Esophagus muscularis mucosa (tissue), 4 donors: ENCODE measurements around the gene PPP2R5D. TPM values are rescaled to one million over a fixed set of nuclear protein-coding genes. Genes with fewer than 3 reads are reported as not detected.

Source experiments
- DNase-seq: peaks from one replicate; pipeline ENCODE4 v3.0.0-alpha.2; 2017; ENCODE audit errors: extremely low spot score
- H3K27ac ChIP-seq, 4 donors: fragments of 200-600 bp; sonication (generic); replicated peaks in 1 of 4; 1 replicate in 3 of 4; 2 replicates in 1 of 4; pipeline ENCODE4 v1.5.1; 2016 to 2019; ENCODE audit warnings: mild to moderate bottlenecking in 1 of 4
- H3K27me3 ChIP-seq, 4 donors: fragments of 200-600 bp; sonication (generic); one replicate each; pipeline versions ENCODE4 v1.5.1 to v1.6.0; 2016 to 2019
- H3K36me3 ChIP-seq, 4 donors: fragments of 200-600 bp; sonication (generic); one replicate each; pipeline ENCODE4 v1.5.1; 2016 to 2019
- H3K4me1 ChIP-seq, 4 donors: fragments of 200-600 bp; sonication (generic); one replicate each; pipeline ENCODE4 v1.5.1; 2016 to 2019
- H3K4me3 ChIP-seq, 4 donors: fragments of 200-600 bp; sonication (generic); 1 replicate in 2 of 4; 2 replicates in 2 of 4; pipeline ENCODE4 v1.5.1; 2016 to 2019; ENCODE audit warnings: mild to moderate bottlenecking in 4 of 4, moderate library complexity in 1 of 4
- H3K9me3 ChIP-seq, 4 donors: fragments of 200-600 bp; sonication (generic); 1 replicate in 3 of 4; 2 replicates in 1 of 4; pipeline ENCODE4 v1.5.1; 2016 to 2019
- CTCF ChIP-seq, 3 experiments: fragments of 200-600 bp in 2 of 3; fragments of 450-650 bp in 1 of 3; sonication (generic) in 2 of 3; IDR thresholded peaks; one replicate each; pipeline ENCODE4 v1.5.1; 2017 to 2019; ENCODE audit warnings: antibody characterized with exemption in 3 of 3, mild to moderate bottlenecking in 2 of 3, moderate library complexity in 1 of 3
- EP300 ChIP-seq: sonication (generic); formaldehyde crosslinking; IDR thresholded peaks from one replicate; pipeline ENCODE4 v1.6.1; 2017; ENCODE audit warnings: antibody characterized with exemption
- POLR2A ChIP-seq: fragments of 450-650 bp; IDR thresholded peaks from one replicate; pipeline ENCODE4 v1.6.1; 2017; ENCODE audit warnings: antibody characterized with exemption, moderate library complexity, mild to moderate bottlenecking, low read depth
- POLR2AphosphoS5 ChIP-seq, 2 donors: sonication (generic); formaldehyde crosslinking; IDR thresholded peaks; one replicate each; pipeline ENCODE4 v1.6.1; 2017; ENCODE audit warnings: antibody characterized with exemption in 2 of 2
- WGBS: methylation state at CpG from one replicate; pipeline ENCODE4 v1.1.5; 2018; 5-methylcytosine and 5-hydroxymethylcytosine counted together
- intact Hi-C: fragments of 100-400 bp; cut with DNase I; formaldehyde crosslinking; loops from one replicate; pipeline ENCODE4 v1.15.1; 2023
- total RNA-seq, 4 donors: library from RNA; depleted of rRNA; stranded (reverse); fragments of >200 nt; gene quantifications; one replicate each; pipeline versions ENCODE4 v1.1.0 to v1.2.1, GENCODE V29; 2016

The PPP2R5D gene
- total RNA-seq, 4 donors from 2014 or later, result 35.3 to 48.2 (median 42.4) TPM

DNA sequence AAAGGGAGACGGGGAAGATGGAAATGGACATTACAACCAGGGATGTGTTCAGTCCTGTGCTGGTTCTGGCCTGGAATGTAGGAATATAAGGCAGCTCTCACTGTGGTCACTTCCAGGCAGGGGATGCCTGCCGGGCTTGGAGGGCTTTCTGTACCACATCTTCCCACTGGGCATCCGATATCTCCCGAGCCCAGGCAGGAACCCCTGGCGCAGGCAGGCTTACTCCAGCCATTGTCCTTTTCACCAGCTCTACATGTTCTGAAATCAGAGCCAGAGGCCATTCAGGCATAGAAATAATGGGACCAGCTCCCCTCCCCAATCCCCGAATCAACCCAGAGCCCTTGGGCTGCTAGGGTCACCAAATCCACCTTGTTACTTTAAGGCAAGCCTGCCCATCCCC, 28.0 kb downstream of the PPP2R5D start:
- H3K27ac ChIP-seq, result peak overlapping the region in 3 of 4 donors; percentile 85 to 87 (median 86)
- 80% methylated on average over 4 of the region's 6 CpGs for WGBS

GRCh38 chr6:43013097-43013842, 28.9 kb downstream of the PPP2R5D start:
- Histone ChIP-seq H3K4me1 (peaks cover 46 to 58% (median 51%) of the 10 kb centered on the region in 4 donors), H3K27me3 (no peaks in the 10 kb centered on the region)

More for the DNA sequence above, 28.0 kb downstream of the PPP2R5D start:
- no peaks in the 10 kb centered on the region for H3K9me3 ChIP-seq
- intact Hi-C loops, result loop anchor here (5.0 to 10.0 kb wide), 2 partner anchors 108 to 130 kb away; no protein-coding TSS in a partner anchor
- peaks cover 31 to 57% (median 53%) of the 10 kb centered on the region in 4 donors for H3K36me3 ChIP-seq
- H3K4me1 ChIP-seq, result peaks cover 40 to 50% (median 45%) of the 10 kb centered on the region in 4 donors
- no peaks in the 10 kb centered on the region for H3K27me3 ChIP-seq
- no peak for DNase-seq
- TF ChIP-seq POLR2A (no peak), EP300 (no peak), POLR2AphosphoS5 (IDR thresholded peaks at IDR 0.05) (no peak), CTCF (IDR thresholded peaks at IDR 0.05) (no peak)
- H3K4me3 ChIP-seq, result no peak overlapping the region

DNA sequence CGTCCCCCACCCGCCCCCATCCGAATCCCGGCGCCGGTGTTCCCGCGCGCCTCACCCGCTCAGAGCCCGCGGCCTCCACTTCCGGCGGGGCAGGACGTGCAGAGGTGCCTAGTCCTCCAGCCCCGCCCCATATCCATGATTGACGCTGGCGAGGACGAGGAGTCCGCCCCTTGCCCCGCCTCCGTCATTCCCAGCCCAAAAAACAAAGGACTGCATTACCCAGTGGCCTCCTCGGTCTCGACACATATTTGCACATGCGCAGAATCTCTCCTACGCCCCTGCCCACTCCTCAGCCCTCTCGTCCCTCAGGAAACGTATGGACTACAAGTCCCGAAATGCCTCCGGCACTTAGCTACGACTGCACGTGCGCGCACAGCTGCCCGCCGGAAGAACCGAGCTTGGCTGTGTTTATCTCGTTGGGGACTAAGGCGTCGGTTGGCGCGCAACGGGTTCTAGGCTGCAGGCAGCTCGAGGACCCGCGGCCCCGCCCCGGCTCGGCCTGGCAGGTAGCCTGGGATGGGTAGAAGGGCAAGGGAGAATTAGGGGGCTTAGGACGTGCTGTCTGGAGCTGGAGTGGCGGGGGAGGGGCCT, 29.6 kb downstream of the PPP2R5D start, which contains the start of the genes KLHDC3 and MEA1:
Gene KLHDC3 (plus strand): TSS at position 407 of the 591 bp plus-strand sequence. CDS start 2,944 bp downstream, outside the sequence.
Gene MEA1 (minus strand): TSS at position 104 of the 591 bp plus-strand sequence. CDS start 133 bp downstream, outside the sequence.
- DNase-seq, result peak; percentile 100
- peak within 1 kb of the TSS; percentile 77 to 84 (median 81) for H3K4me3 ChIP-seq
- peak in 1 of 3 experiments; percentile 20 for TF ChIP-seq CTCF (IDR thresholded peaks at IDR 0.05)
- no peak for TF ChIP-seq EP300
- no peak for TF ChIP-seq POLR2A
- TF ChIP-seq POLR2AphosphoS5 (IDR thresholded peaks at IDR 0.05), result peak; percentile 86 to 98
- no peaks in the 10 kb centered on the region for H3K9me3 ChIP-seq
- peak within 1 kb of the TSS; percentile 85 to 87 (median 86) for H3K27ac ChIP-seq
- WGBS, result 0% methylated on average over 38 of the region's 51 CpGs
- peaks cover 24 to 57% (median 53%) of the 10 kb centered on the region in 4 donors for H3K36me3 ChIP-seq
- H3K27me3 ChIP-seq, result no peaks in the 10 kb centered on the region
- intact Hi-C loops, result loop anchor here (5.0 to 10.0 kb wide), 2 partner anchors 109 to 128 kb away; no protein-coding TSS in a partner anchor
- H3K4me1 ChIP-seq, result peaks cover 46 to 58% (median 53%) of the 10 kb centered on the region in 4 donors

More at GRCh38 chr6:43013097-43013842, 28.9 kb downstream of the PPP2R5D start:
- intact Hi-C loops, result loop anchor here (5.0 to 10.0 kb wide), 2 partner anchors 108 to 129 kb away; no protein-coding TSS in a partner anchor
- Histone ChIP-seq H3K4me3 (peak overlapping the region; percentile 77 to 84 (median 81)), H3K27ac (peak overlapping the region; percentile 85 to 87 (median 86)), H3K9me3 (no peaks in the 10 kb centered on the region), H3K36me3 (peaks cover 24 to 57% (median 53%) of the 10 kb centered on the region in 4 donors)
- TF ChIP-seq CTCF (IDR thresholded peaks at IDR 0.05), result no peak
- TF ChIP-seq POLR2AphosphoS5 (IDR thresholded peaks at IDR 0.05), result no peak
- no peak for TF ChIP-seq EP300
- no peak for TF ChIP-seq POLR2A
- peak; percentile 93 for DNase-seq
- 3% methylated on average over 22 of the region's 25 CpGs for WGBS

DNA sequence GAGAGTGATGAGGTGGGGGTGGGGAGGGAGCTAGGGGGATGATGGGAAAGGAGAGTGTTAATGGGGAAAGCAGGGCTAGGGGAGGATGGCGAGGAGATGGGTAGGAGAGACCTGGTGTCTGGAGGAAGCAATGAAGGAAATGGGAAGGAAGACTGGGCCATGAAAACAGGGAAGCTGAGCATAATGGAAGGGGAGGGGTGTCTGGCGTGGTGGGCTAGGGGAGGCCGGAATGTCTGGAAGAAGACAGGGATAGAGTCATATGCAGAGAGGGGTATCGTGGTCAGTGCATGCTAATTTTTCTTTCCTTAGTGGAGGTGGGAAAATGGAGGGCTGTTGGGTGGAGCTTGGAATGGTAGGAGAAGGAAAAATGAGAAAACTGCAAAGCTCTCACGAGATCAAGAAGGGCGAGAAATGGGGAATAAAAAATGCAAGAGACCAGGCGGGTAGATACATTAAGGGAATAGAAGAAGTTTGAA, 30.1 kb downstream of the PPP2R5D start:
- Histone ChIP-seq H3K4me1 (peaks cover 46 to 58% (median 53%) of the 10 kb centered on the region in 4 donors), H3K36me3 (peaks cover 26 to 57% (median 53%) of the 10 kb centered on the region in 4 donors), H3K9me3 (no peaks in the 10 kb centered on the region), H3K27me3 (no peaks in the 10 kb centered on the region), H3K27ac (peak overlapping the region; percentile 85 to 87 (median 85)), H3K4me3 (peak overlapping the region; percentile 77 to 84 (median 81))
- under 1% methylated on average over 7 of the region's 7 CpGs for WGBS
- TF ChIP-seq POLR2AphosphoS5 (IDR thresholded peaks at IDR 0.05), result no peak
- TF ChIP-seq EP300, result no peak
- TF ChIP-seq CTCF (IDR thresholded peaks at IDR 0.05), result no peak
- no peak for TF ChIP-seq POLR2A
- intact Hi-C loops, result loop anchor here (5.0 to 10.0 kb wide), 2 partner anchors 110 to 128 kb away; no protein-coding TSS in a partner anchor
- DNase-seq, result no peak
